Activated T-cell treated with anti-CD3 and anti-CD28 coated beads, Interleukin-2, amount 50 U/mL, for 24 hours (primary cell): ENCODE data around the gene CYP2J2.
"Not testable (repeated sequence)": the region's sequence is repeated elsewhere in the genome, so short reads cannot be mapped to it uniquely, and the experiment has no call there.

ENCODE experiments used
- DNase-seq: peaks from one replicate; pipeline ENCODE4 v3.0.0-alpha.2; 2020
- H3K27ac Mint-ChIP-seq: 2 replicates; pipeline ENCODE4 v1.8.0; 2020; ENCODE audit warnings: mild to moderate bottlenecking, mixed read lengths
- H3K27me3 Mint-ChIP-seq: 2 replicates; pipeline ENCODE4 v1.8.0; 2020; ENCODE audit warnings: mixed read lengths
- H3K36me3 Mint-ChIP-seq: 2 replicates; pipeline ENCODE4 v1.8.0; 2020; ENCODE audit warnings: low read depth, mixed read lengths
- H3K4me1 Mint-ChIP-seq: 2 replicates; pipeline ENCODE4 v1.8.0; 2020; ENCODE audit warnings: low read depth, mixed read lengths
- H3K4me3 Mint-ChIP-seq: 2 replicates; pipeline ENCODE4 v1.8.0; 2020; ENCODE audit warnings: mild to moderate bottlenecking, moderate library complexity, mixed read lengths
- H3K9me3 Mint-ChIP-seq: 2 replicates; pipeline ENCODE4 v1.8.0; 2020; ENCODE audit warnings: mixed read lengths

The CYP2J2 gene

DNA sequence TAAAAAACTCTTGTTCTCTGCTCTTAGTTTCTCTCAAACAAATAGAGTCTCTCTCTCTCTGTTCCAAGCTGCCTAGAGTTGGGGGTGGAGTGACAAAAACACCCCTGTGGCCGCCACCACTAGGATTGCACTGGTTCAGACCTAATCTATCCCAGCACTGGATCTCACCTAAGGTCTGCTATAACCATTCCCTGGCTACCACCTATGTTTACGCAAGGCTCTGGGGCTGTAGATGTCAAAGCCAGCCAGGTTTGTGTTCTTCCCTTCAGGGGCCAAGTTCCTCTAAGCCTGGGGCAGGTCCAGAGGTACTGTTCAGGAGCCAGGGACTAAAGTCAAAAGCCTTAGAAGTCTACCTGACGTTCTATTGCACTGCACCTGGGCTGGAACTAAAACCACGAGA lies 12.8 kb upstream of the CYP2J2 start:
- no peaks in the 10 kb centered on the region for H3K4me1 Mint-ChIP-seq
- H3K9me3 Mint-ChIP-seq = no peaks in the 10 kb centered on the region
- H3K27me3 Mint-ChIP-seq = peaks cover 5% of the 10 kb centered on the region
- no peak overlapping the region for H3K27ac Mint-ChIP-seq
- no peaks in the 10 kb centered on the region for H3K36me3 Mint-ChIP-seq
- no peak for DNase-seq
- H3K4me3 Mint-ChIP-seq = no peak overlapping the region

DNA sequence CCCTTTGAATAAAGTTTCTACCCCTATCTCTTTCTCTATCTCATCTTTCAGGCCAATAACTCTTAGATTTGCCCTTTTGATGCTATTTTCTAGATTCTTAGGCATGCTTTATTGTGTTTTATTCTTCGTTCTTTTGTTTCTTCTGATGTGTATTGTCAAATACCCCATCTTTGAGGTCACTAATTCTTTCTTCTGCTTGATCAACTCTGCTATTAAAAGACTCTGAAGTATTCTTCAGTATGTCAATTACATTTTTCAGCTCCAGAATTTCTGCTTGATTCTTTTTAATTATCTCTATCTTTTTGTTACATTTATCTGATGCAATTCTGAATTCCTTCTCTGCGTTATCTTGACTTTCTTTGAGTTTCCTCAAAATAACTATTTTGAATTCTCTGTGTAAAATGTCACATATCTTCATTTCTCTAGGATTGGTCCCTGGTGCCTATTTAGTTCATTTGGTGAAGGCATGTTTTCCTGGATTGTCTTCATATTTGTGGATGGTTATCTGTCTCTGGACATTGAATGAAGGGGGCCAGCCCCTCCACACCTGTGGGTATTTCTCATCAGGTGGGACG lies 11.2 kb upstream of the CYP2J2 start:
- Mint-ChIP-seq H3K4me1 (no peaks in the 10 kb centered on the region), H3K27me3 (peaks cover 16% of the 10 kb centered on the region), H3K36me3 (no peaks in the 10 kb centered on the region), H3K9me3 (no peaks in the 10 kb centered on the region), H3K4me3 (no peak overlapping the region), H3K27ac (no peak overlapping the region)
- DNase-seq = no peak

DNA sequence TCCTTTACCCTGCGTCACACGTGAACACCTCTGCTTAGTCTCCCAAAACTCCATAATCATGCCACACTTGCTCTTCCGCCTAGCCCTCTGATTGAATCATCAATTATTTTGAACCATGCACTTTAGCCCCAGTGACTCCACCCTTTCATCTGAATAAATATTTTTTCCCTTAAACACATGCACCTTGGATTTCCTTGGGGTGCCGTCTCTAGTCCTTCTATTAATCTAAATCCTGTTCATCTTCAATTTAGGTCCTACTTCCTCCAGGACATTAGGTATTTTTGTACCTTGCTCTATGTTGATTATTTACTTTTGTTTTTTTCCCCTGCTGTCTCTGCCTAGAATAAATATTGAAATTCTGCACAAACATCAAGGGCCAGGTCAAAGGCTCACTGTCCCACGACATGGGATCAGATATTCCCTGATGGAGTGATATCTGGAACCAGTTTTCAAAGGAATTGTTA lies 9.8 kb upstream of the CYP2J2 start:
- Mint-ChIP-seq H3K4me1 (no peaks in the 10 kb centered on the region), H3K27ac (no peak overlapping the region), H3K27me3 (peaks cover 16% of the 10 kb centered on the region), H3K36me3 (no peaks in the 10 kb centered on the region), H3K9me3 (no peaks in the 10 kb centered on the region), H3K4me3 (no peak overlapping the region)
- no peak for DNase-seq

DNA sequence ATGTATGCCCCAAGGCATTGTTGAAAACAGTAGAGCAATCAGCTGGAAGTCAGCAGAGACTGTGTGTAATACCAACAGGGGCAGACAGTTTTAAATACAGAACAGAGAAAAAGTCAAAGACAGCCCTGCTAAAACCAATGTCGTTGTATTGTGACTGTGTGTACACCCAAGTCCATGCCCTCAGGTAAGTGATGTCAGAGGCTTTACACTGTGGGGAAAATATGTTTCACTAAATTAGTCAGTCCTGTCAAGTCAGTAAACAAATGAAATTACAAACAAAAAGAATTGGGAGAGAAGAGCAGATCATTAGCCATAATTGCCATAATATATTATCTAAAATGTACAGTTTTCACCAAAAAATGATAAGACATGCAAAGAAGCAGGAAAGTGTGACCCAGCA lies 2.4 kb upstream of the CYP2J2 start:
- peaks cover 3% of the 10 kb centered on the region for H3K36me3 Mint-ChIP-seq
- H3K27me3 Mint-ChIP-seq = peaks cover 43% of the 10 kb centered on the region
- no peak overlapping the region for H3K4me3 Mint-ChIP-seq
- no peak overlapping the region for H3K27ac Mint-ChIP-seq
- H3K4me1 Mint-ChIP-seq = peaks cover 14% of the 10 kb centered on the region
- H3K9me3 Mint-ChIP-seq = peaks cover 12% of the 10 kb centered on the region
- no peak for DNase-seq

DNA sequence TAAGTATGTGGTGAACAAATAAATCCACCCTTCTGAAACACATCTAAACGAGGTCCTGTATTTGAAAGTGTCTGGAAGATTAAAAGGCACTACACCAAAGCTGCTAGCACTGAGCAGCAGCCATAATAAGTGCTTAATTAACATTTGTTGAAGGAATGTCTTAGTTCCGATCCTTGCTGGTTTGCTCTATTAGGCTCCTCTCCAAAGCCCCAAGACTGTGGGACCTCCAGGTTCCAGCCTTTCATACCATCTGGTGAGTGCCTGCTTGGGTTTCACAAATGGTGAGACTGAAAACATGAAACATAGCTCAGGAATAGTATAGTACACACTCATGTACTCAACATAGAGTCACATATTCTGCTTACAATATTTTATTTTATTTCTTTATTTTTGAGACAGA lies 640 bp upstream of the CYP2J2 start:
- peaks cover 17% of the 10 kb centered on the region for H3K9me3 Mint-ChIP-seq
- peaks cover 34% of the 10 kb centered on the region for H3K27me3 Mint-ChIP-seq
- peaks cover 14% of the 10 kb centered on the region for H3K4me1 Mint-ChIP-seq
- H3K36me3 Mint-ChIP-seq = peaks cover 3% of the 10 kb centered on the region
- H3K4me3 Mint-ChIP-seq = peak overlapping the region; percentile 81
- H3K27ac Mint-ChIP-seq = no peak overlapping the region
- DNase-seq = no peak

DNA sequence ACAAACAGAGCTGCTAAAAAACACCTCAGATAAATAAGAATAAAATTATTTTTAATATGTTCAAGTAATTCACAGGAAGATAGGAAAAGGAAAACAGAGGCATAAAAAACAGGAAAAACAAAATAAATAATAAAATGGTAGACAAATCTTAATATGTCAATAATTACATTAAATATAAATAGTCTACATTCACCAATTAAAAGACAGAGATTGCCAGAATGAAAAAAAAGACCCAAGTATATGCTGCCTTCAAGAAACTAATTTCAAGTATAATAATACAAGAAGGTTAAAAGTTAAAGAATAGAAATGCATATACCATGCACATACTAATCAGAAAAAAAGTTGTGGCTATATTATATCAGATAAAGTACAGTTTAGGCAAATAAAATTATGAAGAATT lies 1.9 kb downstream of the CYP2J2 start:
- Mint-ChIP-seq H3K4me3 (no peak overlapping the region), H3K4me1 (peaks cover 14% of the 10 kb centered on the region), H3K36me3 (peaks cover 3% of the 10 kb centered on the region), H3K27ac (no peak overlapping the region), H3K27me3 (peaks cover 29% of the 10 kb centered on the region), H3K9me3 (peaks cover 17% of the 10 kb centered on the region)
- DNase-seq = no peak

DNA sequence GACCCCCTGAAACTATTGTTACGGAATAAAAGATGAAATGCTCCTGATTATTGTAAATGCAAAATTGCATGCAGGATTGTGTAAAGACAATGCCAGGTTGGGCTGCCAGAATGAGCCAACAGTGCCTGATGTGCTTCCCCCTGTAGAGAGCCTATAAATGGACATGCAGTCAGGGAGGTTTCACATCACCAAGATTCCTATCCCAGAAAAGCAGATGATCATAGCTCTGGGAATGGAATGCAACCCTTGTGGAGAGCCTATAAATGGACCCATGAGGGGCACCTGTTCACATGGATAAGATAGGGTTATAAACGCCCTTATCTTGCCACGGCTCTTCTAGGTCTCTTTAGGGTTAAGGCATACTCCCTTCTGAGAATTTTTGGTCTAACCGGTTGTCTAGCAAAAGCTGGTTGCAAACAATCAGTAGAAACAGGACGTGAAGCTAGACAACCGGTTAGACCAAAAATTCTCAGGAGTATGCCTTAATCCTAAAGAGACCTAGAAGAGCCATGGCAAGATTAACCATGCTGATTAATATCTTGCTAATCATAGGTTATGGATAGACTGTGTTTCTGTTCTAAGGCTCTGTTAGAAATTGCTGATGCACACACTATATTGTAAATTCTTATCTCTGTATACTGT lies 5.2 kb downstream of the CYP2J2 start:
- H3K36me3 Mint-ChIP-seq, H3K27ac Mint-ChIP-seq, DNase-seq, H3K4me3 Mint-ChIP-seq, H3K4me1 Mint-ChIP-seq: not testable (repeated sequence)
- Mint-ChIP-seq H3K9me3 (peaks cover 17% of the 10 kb centered on the region), H3K27me3 (peaks cover 10% of the 10 kb centered on the region)

DNA sequence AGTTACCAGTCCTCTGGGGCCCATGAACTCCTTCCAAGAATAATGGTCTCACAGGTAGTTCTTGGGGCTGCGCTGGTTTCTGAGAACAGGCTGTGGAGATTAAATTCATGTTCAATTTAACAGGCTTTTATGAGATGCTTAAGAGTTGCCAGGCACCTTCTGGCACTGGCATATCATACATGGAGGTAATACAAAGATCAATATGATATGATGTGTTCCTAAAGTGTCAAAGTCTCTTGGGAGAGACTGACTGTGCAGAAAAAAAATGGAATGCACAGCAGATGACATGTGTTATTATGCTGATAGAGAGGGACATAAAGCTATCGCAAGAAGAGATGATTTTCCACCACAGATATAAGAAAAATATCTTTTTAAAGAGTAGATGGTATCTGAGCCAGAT lies 6.8 kb downstream of the CYP2J2 start:
- DNase-seq = no peak
- H3K4me3 Mint-ChIP-seq = no peak overlapping the region
- peaks cover 7% of the 10 kb centered on the region for H3K9me3 Mint-ChIP-seq
- H3K4me1 Mint-ChIP-seq = no peaks in the 10 kb centered on the region
- peaks cover 6% of the 10 kb centered on the region for H3K27me3 Mint-ChIP-seq
- H3K27ac Mint-ChIP-seq = no peak overlapping the region
- H3K36me3 Mint-ChIP-seq = no peaks in the 10 kb centered on the region

DNA sequence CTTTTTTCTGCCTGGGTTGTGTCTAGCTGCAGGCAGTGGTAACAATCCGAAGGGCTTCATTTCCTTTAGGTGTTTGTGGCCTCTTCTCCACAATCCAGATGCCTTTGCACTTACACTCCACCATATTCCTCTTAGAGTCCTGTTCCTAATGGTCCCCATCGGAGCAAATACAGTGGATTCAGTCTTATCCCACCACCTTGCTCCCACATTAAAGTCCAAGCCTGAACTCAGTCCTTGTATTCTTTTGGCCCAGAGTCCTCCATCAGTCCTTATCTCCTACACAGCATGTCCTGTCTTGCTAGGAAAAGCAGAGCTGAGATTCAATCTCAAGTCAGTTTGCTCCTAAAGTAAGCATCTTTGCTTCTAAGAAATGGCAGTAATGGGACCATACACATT lies 8.8 kb downstream of the CYP2J2 start:
- H3K27ac Mint-ChIP-seq = no peak overlapping the region
- DNase-seq = no peak
- H3K4me1 Mint-ChIP-seq = no peaks in the 10 kb centered on the region
- no peaks in the 10 kb centered on the region for H3K9me3 Mint-ChIP-seq
- no peak overlapping the region for H3K4me3 Mint-ChIP-seq
- H3K27me3 Mint-ChIP-seq = peaks cover 6% of the 10 kb centered on the region
- H3K36me3 Mint-ChIP-seq = no peaks in the 10 kb centered on the region

DNA sequence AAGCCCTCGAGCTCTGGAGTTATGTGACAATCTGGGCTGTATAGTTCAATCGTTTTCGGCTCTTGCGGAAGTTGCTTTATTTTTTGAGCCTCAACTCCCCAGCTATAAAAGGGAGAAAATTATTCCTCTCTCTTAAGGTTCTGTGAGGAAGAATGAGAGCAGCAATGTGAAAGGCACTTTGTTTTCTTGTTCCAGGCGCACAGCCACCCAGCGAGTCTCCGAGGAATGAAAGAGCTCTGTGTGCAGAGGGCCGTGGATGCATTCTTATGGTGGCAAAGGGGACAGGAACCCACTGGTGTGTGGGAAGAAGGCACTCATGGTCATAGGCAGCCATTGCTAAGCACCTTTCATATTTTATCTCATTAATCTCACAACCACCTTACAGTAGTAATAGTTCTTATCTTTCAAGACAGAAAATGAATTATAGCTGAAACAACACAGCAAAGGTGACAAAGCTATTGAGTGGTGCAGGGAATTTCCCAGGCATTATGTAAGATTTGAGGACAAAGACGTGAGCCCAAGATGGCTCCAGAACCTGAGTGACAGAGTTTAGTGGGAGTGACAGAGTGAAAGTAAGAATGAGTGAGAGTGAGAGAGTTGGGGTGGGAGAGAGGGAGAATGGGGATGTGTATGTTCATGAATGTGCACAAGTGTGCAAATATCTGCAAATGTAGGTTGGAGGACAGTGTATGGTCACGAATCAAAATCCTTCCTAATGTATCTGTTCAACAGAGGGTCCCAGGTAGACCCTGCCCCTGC lies 9.4 kb downstream of the CYP2J2 start:
- Mint-ChIP-seq H3K9me3 (no peaks in the 10 kb centered on the region), H3K27me3 (peaks cover 6% of the 10 kb centered on the region), H3K4me1 (no peaks in the 10 kb centered on the region), H3K27ac (no peak overlapping the region), H3K4me3 (no peak overlapping the region), H3K36me3 (no peaks in the 10 kb centered on the region)
- no peak for DNase-seq

DNA sequence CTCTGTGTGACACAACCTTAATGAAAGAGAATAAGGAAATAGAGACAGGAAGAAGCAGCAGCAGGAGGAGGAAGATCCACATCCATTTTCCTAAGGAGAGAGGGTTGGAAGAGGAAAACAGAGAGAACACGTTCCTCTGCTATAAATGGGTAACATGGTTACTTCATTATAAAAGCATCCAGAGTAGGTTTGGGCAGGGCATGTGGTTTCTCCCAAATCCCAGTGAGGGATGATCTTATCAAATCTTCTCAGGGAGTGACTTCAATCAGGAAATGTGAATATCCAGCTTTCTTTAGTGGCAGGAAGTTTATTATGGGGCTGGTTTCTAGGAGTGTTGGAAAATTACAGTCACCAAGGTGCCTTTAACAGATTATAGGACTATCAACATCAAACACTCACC lies 11.1 kb downstream of the CYP2J2 start:
- Mint-ChIP-seq H3K27me3 (peaks cover 2% of the 10 kb centered on the region), H3K36me3 (peaks cover 3% of the 10 kb centered on the region), H3K4me3 (no peak overlapping the region), H3K27ac (no peak overlapping the region), H3K9me3 (no peaks in the 10 kb centered on the region), H3K4me1 (no peaks in the 10 kb centered on the region)
- no peak for DNase-seq

DNA sequence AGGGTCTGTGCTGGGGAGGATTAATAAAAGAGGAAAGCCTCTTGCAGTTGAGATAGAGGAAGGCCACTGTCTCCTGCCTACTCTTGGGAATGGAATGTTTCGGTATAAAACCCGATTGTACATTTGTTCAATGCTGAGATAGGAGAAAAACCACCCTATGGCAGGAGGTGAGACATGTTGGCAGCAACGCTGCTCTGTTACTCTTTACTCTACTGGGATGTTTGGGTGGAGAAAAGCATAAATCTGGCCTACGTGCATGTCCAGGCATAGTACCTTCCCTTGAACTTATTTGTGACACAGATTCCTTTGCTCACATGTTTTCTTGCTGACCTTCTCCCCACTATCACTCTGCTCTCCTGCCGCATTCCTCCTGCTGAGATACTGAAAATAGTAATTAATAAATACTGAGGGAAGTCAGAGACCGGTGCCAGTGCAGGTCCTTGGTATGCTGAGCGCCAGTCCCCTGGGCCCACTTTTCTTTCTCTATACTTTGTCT lies 11.7 kb downstream of the CYP2J2 start:
- H3K4me1 Mint-ChIP-seq, H3K9me3 Mint-ChIP-seq, H3K4me3 Mint-ChIP-seq, DNase-seq, H3K27ac Mint-ChIP-seq, H3K27me3 Mint-ChIP-seq, H3K36me3 Mint-ChIP-seq: not testable (repeated sequence)

DNA sequence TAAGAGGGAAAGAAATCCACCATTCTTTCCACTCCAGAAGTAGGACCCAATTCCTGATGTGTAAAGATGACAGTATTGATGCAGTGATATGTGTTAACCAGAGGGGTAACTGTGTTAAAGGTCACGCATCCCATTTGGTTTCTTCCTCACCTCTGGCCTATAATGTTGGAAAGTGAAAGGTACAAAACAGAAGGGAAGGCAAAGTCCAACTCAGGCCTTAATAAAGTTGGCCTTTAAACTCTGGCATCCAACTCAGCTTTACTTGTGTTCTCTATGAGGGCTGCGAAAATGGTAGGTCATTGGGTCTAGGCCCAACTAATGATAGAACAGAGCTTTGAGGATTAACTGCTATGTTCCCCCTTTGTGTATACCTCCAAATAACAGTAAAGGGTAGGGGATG lies 17.9 kb downstream of the CYP2J2 start:
- Mint-ChIP-seq H3K27me3 (no peaks in the 10 kb centered on the region), H3K9me3 (no peaks in the 10 kb centered on the region), H3K27ac (no peak overlapping the region), H3K36me3 (peaks cover 8% of the 10 kb centered on the region), H3K4me1 (no peaks in the 10 kb centered on the region), H3K4me3 (no peak overlapping the region)
- no peak for DNase-seq

DNA sequence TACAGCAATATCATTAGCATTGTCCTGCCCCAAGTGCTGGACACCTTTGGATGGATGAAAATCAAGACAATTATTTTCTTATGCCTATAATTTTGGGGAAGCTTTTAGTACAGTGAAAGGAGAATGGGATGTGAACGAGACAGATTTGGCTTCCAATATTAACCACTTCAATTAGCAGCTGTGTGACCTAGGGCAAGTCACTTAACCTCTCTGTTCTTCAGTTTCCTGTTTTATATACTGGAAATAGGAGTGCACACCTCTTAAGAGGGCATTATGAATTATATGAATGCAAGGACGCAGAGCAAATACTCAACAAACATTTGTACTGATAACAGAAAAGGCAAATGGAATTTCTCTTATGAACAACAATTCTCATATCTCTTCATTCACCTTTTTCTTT lies 18.5 kb downstream of the CYP2J2 start:
- H3K27me3 Mint-ChIP-seq = no peaks in the 10 kb centered on the region
- no peaks in the 10 kb centered on the region for H3K4me1 Mint-ChIP-seq
- H3K9me3 Mint-ChIP-seq = no peaks in the 10 kb centered on the region
- H3K36me3 Mint-ChIP-seq = peaks cover 8% of the 10 kb centered on the region
- no peak overlapping the region for H3K27ac Mint-ChIP-seq
- DNase-seq = no peak
- no peak overlapping the region for H3K4me3 Mint-ChIP-seq

DNA sequence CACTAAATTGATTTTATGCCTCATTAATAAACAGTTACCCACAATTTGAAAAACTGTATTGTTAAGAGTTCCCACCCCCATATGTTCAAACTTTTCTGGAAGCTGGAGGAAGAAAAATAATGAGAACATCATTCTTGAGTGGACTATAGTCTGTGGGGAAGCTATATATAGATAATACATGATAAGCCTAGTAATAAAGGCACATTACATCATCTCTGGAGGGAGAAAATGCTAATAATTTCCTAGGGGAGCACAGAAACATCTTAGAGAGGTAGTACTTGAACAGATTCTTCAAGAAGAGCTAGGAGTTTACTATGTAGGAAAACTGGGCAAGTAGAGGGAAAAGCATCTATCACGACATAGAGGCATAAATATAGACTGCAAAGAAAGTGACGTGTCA lies 19.6 kb downstream of the CYP2J2 start:
- Mint-ChIP-seq H3K36me3 (peaks cover 8% of the 10 kb centered on the region), H3K9me3 (no peaks in the 10 kb centered on the region), H3K4me3 (no peak overlapping the region), H3K27ac (no peak overlapping the region), H3K27me3 (no peaks in the 10 kb centered on the region), H3K4me1 (no peaks in the 10 kb centered on the region)
- DNase-seq = no peak
